Right cardiac atrium (tissue), 5 donors: ENCODE results near the gene LRP8. TPM values are rescaled to one million over a fixed set of nuclear protein-coding genes. Genes with fewer than 3 reads are reported as not detected.

ENCODE experiments used
- ATAC-seq, 2 donors: fragments of 200-7000 bp; cut with Tn5 transposase; one replicate each; pipeline versions ENCODE4 v1.8.0 to v1.9.1; 2020; ENCODE audit warnings: moderate library complexity in 2 of 2, mild to moderate bottlenecking in 1 of 2
- DNase-seq, 3 donors: peaks; one replicate each; pipeline ENCODE4 v3.0.0-alpha.2; 2020
- H3K27ac ChIP-seq: one replicate; pipeline ENCODE4 v1.5.1; 2013; ENCODE audit warnings: mild to moderate bottlenecking, low read length, control low read depth, moderate library complexity
- H3K27me3 ChIP-seq: one replicate; pipeline ENCODE4 v1.6.1; 2013; ENCODE audit not compliant: control insufficient read depth, insufficient read depth
- H3K4me1 ChIP-seq: one replicate; pipeline ENCODE4 v1.6.1; 2013; ENCODE audit warnings: low read length; ENCODE audit not compliant: control insufficient read depth, insufficient read depth
- H3K4me3 ChIP-seq: one replicate; pipeline ENCODE4 v1.5.1; 2013; ENCODE audit warnings: low read length, control low read depth
- H3K9me3 ChIP-seq: one replicate; pipeline ENCODE4 v1.6.1; 2013; ENCODE audit warnings: low read length; ENCODE audit not compliant: control insufficient read depth
- WGBS: extraction: QIAGEN DNeasy Blood & Tissue Kit; methylation state at CpG from one replicate; pipeline ENCODE4 v1.1.7; 2013; 5-methylcytosine and 5-hydroxymethylcytosine counted together
- intact Hi-C, 4 donors: fragments of 100-400 bp; cut with DNase I; formaldehyde crosslinking; loops; one replicate each; pipeline versions ENCODE4 v1.11.0 to v1.14.0; 2022 to 2023
- polyA plus RNA-seq: library from polyadenylated mRNA; stranded (reverse); fragments of 200-250 nt; gene quantifications from one replicate; pipeline ENCODE4 v1.2.3, GENCODE V29; 2013
- total RNA-seq, 4 donors: library from RNA; stranded (reverse); fragmentation: NEBNext Ultra II Directional; extraction: Animal tissue kit (Norgen Biotek cat#: 25700); gene quantifications; one replicate each; pipeline ENCODE4 v1.2.1, GENCODE V29; 2021
- donor health status: healthy with polysubstance abuse.
- donor health status: DM: no; HTN: yes; CAD: no.
- donor health status: DM: no; HTN: no; CAD: no.
- donor health status: DM: no; HTN: yes; CAD: no; lungs with severe emphysema.
- donor health status: DM: yes; HTN: yes; CAD: no.

LRP8 gene
- total and polyA plus RNA-seq, 5 donors: 0.27 to 2.6 (median 1.3) TPM

DNA sequence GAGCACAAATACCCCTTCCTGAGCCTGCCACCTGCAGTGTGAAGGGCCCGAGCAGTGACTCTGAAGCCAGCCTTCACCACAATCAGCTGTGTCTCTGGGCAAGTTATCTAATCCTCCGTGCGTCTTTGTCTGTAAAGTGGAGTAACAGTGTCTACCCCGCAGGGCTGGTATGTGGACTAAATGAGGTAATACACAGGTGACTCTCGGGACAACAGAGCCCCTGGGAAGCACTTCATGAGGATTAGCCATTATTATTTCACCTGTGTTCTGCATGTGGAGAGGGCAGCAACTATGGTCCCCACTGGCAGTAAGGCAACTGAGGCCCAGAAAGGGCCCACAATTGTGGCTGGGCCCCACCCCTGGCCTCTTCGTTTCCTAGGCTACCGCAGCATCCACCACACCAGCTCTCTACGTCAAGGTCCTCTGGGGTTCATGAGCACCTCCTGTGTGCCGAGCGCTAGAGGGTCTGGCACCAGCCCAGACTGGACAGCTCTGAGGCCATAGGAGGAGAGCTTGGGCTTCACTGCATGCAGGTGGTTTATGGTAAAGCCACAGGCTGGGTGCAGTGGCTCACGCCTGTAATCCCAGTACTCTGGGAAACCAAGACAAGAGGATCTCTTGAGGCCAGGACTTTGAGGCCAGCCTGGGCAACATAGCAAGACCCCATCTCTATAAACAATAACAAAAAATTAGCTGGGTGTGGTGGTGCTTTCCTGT is 41.3 kb upstream of the LRP8 start:
- ATAC-seq: no peak
- Histone ChIP-seq H3K27me3 (no peaks in the 10 kb centered on the region), H3K4me3 (no peak overlapping the region), H3K27ac (no peak overlapping the region), H3K9me3 (no peaks in the 10 kb centered on the region), H3K4me1 (no peaks in the 10 kb centered on the region)
- 77% methylated on average over 11 of the region's 11 CpGs for WGBS
- DNase-seq: no peak
- intact Hi-C loops: no loop called here

DNA sequence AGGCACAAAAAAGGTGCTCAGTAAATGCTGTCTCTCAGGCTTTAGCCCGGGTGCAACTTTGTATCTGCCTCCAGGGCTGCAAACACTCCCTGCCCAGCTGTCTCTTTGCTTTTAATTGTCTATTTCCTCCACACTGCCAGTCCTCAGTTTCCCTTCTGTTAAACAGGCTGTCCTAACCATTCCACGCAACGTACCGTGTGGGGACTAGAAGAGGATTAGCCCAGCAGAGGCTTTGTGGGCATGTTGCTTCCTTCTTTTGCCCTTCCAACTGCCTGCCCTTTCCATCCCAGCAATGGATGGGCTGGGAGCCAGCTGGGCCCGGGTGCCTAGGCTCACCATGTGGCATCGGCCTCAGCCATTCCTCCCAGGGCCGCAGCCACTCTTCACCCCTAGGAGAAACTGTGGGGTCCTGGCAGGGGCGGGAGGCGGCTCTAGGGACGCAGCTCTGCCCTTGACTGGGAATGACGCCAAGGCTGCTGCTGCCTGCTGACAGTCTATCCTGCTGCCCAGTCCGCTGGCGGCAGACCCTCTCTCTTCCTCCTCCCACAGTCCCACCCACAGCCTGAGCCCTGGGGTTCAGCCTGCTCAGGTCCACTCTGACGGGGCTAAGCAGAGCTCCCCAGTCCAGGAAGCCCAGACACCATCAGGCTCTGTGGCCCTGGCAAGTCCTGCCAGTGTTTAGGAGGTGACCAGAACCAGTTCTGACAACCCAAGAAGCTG is 40.6 kb upstream of the LRP8 start:
- H3K4me1 ChIP-seq: no peaks in the 10 kb centered on the region
- peak; percentile 26 to 40 for ATAC-seq
- WGBS: 47% methylated on average over 14 of the region's 14 CpGs
- no peaks in the 10 kb centered on the region for H3K27me3 ChIP-seq
- H3K9me3 ChIP-seq: no peaks in the 10 kb centered on the region
- peak; percentile 37 to 73 (median 72) for DNase-seq
- no peak overlapping the region for H3K27ac ChIP-seq
- intact Hi-C loops: no loop called here
- no peak overlapping the region for H3K4me3 ChIP-seq

DNA sequence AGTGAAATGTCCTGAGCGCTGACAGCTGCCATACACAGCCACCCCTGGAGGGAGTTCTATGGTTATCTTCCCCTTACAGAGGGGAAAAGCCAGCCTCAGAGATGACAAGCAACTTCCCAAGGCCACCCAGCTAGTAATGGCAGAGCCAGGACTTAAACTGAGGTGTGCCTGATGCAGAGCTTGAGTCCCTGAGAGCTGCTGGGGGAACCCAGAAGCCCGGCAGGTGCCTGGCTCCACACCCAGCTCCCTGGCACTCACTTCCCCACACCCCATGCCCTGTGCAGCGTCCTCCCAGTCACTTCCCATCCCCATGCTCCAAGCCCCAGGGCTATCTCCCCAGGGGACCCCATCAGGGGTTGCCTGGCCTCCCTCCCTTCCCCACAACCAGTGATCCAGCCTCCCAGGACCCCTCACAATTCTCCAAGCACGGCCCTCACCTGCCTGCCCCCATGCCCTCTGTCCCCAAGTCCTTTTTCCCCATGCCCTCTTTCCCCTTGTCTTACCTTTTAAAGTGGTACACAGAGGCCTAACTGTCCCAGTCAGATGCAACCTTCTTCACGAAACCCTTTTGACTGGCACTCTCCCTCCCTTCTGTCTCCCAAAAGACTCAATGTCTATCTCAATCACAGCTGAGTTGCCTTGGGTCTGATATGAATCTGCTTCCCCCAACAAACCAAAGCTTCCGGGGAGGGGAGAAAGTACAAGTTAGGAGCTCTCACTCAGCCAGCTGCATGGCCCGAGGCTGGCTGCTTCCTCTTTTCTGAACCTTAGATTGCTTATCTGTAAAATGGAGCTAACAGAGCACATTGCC is 39.8 kb upstream of the LRP8 start:
- Histone ChIP-seq H3K27ac (no peak overlapping the region), H3K4me3 (no peak overlapping the region)
- DNase-seq: no peak

DNA sequence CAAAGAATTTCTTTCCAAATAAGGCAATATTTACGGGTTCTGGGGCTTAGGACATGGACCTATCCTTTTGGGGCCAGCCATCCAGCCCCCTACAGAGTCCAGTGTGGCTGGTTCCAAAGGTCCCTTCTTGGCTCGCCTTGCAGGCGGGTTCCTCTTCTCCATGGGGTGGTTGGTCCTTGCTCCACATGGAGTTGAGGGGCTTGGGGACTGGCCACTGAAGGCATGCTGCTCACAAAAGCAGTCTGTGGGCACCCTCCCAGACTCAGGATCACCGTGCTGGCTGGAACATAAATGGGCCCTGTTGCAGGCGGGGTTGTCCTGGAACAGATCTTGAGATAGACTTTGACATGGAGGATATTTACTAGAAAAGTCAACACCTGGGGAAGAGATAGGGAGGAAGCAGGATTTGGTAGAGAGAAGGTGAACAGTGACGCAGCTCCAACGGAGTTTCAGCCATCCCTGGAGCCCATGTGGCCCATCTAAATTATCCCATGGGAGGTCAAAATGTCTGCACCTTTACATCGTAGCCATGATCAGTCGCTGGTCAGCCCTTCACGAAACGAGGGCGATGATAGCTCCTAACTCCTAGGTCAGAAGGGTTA is 39.1 kb upstream of the LRP8 start:
- ATAC-seq (no peak), DNase-seq (no peak)
- Histone ChIP-seq H3K27me3 (no peaks in the 10 kb centered on the region), H3K27ac (no peak overlapping the region), H3K4me3 (no peak overlapping the region), H3K9me3 (no peaks in the 10 kb centered on the region), H3K4me1 (no peaks in the 10 kb centered on the region)
- intact Hi-C loops: no loop called here
- 72% methylated on average over 12 of the region's 12 CpGs for WGBS

More for the DNA sequence above, 39.8 kb upstream of the LRP8 start:
- Histone ChIP-seq H3K27me3 (no peaks in the 10 kb centered on the region), H3K4me1 (no peaks in the 10 kb centered on the region), H3K9me3 (no peaks in the 10 kb centered on the region)
- peak in 1 of 2 donors; percentile 34 for ATAC-seq
- intact Hi-C loops: no loop called here
- WGBS: 63% methylated on average over 7 of the region's 7 CpGs

DNA sequence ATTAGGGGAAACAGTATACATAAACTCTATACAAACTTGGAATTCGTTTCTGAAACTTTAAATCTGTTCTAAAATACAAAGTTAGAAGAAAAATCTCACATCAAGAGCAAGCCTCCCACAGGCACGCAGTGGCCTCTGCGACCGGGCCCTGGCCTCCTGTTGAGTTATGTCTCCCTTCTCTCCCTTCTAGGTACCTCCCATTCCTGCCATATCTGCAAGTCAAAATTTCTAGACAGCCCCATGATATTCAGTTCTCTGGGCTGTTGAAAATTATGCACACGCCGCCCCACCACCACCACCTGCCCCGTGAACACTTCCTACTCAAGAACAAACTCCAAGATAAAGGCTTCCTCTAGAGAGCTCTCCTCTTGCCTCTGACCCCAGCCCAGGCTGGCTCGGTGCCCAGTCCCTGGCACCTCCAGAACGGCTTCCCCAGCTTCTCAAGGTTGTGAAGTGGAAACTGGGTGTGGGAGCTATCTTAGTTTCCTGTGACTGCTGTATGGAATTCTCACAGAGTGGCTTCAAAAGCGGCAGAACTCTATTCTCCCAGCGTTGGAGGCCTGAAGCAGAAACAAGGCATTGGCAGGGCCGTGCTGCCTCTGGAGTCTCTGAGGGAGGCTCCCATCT is 37.7 kb upstream of the LRP8 start:
- H3K27ac ChIP-seq: no peak overlapping the region
- no peaks in the 10 kb centered on the region for H3K27me3 ChIP-seq
- intact Hi-C loops: no loop called here
- whole genome bisulfite sequencing: 53% methylated on average over 12 of the region's 12 CpGs
- no peaks in the 10 kb centered on the region for H3K9me3 ChIP-seq
- no peak overlapping the region for H3K4me3 ChIP-seq
- peak in 1 of 2 donors; percentile 40 for ATAC-seq
- no peaks in the 10 kb centered on the region for H3K4me1 ChIP-seq
- DNase-seq: peak in 2 of 3 donors; percentile 73 to 76

DNA sequence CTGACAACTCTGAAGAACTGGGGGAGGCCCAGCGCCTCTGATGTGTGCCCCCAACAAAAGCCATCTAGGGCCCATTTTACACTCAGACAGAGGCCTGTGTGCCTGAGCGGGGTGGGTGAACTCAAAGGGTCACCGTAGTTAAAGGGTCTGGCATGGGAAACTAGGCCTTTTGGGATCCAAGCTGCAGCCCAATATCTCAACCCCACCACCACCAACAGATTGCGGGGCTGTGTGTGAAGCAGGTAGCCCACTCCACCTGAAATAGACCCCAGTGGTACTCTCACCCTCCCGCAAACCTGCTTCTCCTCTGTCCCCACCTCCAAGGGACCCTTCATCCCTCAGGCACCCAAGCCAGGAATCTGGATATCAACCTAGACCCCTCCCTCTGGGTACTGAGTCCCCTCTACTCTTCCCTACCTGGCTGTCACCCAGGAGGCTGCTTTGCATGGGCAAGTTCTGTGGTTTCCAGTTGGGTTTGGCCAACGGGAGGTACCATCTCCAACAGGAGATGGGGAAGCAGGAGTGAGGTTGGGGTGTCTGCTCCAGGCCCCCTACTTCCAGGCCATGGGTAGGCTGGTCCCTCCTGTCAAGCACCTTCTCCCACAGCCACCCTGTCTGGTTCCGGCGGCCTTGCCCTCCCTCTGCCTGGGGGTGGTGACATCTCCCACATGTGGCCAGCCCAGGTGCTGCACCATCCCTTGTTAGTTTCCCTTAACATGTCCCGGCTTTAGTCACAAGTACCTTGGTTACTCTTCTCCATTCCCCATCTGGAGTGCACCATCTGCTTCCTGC is 35.2 kb upstream of the LRP8 start:
- 89% methylated on average over 9 of the region's 9 CpGs for WGBS
- no peak for DNase-seq

DNA sequence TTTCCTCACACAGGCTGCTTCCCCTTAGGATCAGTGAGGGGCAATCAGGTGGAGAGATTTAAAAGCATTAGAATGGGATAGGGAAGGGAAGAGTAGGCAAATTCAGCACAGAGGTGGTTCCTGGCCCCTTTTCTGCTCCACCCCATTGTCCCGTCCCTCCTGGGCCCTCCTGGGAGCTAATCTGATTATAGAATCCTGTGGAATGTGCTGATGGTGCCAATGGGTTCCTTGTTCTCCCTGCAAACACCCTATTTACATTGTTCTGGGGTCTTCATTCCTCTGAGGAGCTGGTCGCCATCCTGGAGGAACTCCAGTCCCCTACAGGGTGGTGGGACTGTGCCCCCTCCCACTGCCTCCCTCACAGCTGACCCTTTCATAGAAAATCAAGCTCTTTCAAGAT is 34.4 kb upstream of the LRP8 start:
- H3K4me3 ChIP-seq: no peak overlapping the region
- H3K27ac ChIP-seq: no peak overlapping the region
- intact Hi-C loops: no loop called here
- no peaks in the 10 kb centered on the region for H3K9me3 ChIP-seq
- no peaks in the 10 kb centered on the region for H3K27me3 ChIP-seq
- no peaks in the 10 kb centered on the region for H3K4me1 ChIP-seq
- WGBS: 70% methylated on average over 2 of the region's 2 CpGs
- DNase-seq (no peak), ATAC-seq (no peak)

More for the DNA sequence above, 35.2 kb upstream of the LRP8 start:
- Histone ChIP-seq H3K4me1 (no peaks in the 10 kb centered on the region), H3K27me3 (no peaks in the 10 kb centered on the region), H3K4me3 (no peak overlapping the region), H3K9me3 (no peaks in the 10 kb centered on the region), H3K27ac (no peak overlapping the region)
- no peak for ATAC-seq
- intact Hi-C loops: no loop called here

DNA sequence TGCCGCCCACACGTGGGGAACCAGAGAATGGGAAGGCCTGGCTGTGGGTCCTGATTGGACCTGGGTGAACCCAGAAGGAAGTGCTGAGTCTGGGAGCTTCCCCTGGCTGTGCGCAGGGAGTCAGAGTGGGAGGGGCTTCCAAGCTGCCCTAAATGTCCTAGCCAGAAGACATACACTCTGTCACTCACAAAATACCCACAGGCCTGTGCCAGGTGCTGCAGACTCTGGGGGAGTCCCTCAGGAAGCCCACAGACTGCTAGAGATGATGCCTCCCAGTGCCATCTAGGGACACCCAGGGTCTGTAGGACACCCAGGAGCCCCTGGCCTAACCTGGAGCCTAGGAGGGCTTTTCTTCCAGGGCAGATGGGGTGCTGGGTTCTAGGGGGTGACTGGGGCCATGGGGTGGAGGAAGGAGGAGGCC is 33.7 kb upstream of the LRP8 start:
- intact Hi-C loops: no loop called here
- Histone ChIP-seq H3K27ac (no peak overlapping the region), H3K27me3 (no peaks in the 10 kb centered on the region), H3K9me3 (no peaks in the 10 kb centered on the region), H3K4me1 (no peaks in the 10 kb centered on the region), H3K4me3 (no peak overlapping the region)
- peak in 1 of 2 donors; percentile 26 for ATAC-seq
- WGBS: 67% methylated on average over 3 of the region's 3 CpGs
- no peak for DNase-seq

DNA sequence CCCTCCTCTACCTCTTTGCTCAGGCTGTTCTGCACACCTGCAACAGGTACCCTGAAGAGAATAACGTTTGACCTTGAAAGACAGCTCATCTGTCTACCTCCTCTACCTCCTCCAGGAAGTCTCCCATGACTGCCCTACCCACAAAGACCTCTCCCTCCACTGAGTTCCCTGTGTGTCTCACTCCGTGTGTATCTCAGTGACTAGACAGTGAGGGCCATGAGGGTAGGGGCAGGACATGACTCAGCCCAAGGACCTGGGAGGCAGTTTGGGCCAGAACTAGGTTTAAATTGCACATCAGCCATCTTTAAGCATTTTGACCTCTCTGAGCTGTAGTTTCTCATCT is 32.0 kb upstream of the LRP8 start:
- no peak for DNase-seq
- intact Hi-C loops: no loop called here
- WGBS: 56% methylated on average over 2 of the region's 2 CpGs
- Histone ChIP-seq H3K9me3 (no peaks in the 10 kb centered on the region), H3K27me3 (no peaks in the 10 kb centered on the region), H3K4me1 (no peaks in the 10 kb centered on the region), H3K27ac (no peak overlapping the region), H3K4me3 (no peak overlapping the region)
- no peak for ATAC-seq
